ENCODE results near the gene CNTNAP2.

Gene CNTNAP2

DNA sequence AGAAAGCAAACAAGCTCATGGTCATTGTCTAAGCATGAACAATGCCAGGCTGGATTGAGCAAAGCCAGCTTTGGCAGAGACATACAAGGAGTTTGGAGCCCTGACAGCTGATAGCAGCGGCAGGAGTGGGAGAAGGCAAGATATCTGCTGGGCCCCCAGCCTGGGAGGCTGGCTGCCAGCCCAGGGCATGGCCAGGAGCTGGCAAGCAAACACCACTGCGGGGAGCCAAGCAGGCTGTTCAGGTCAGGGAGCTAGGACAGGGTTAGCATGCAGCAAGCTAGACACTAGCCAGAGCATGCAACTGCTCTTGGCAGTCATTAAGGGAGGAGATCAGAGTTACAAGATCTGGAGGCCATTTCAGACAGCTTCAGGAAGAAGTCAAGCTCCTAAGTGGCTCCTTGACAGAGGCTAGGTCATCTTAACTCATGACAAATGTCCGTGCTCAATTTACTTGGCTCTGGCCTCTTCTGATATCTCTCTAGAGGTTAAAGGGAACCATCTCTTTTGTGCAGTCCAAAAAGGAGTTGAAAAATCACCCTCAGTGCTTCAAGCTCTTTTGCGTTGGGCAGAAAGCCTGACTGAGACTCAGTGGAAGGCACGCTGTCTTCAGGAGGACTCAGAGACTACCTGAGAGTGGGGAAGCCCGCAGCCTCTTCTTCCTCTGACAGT is 2037.1 kb downstream of the CNTNAP2 start:
- CTCF ChIA-PET, result interaction anchor here (1.0 to 1.2 kb wide), 2 partner anchors 9 to 11 kb away, joined by 3 to 6 read pairs; no protein-coding TSS in a partner anchor

GRCh38 chr7:148155000-148155399 is 2038.4 kb downstream of the CNTNAP2 start:
- POLR2A ChIA-PET, result no interaction called here
- DNase-seq (ENCODE audit: extremely low spot score), result no peak
- no peak for TF ChIP-seq FOXM1 (IDR thresholded peaks at IDR 0.05; ENCODE audit: borderline replicate concordance)
- no peak for TF ChIP-seq FOXA1 (IDR thresholded peaks at IDR 0.05)
- TF ChIP-seq FOXK2 (IDR thresholded peaks at IDR 0.05), result no peak
- CTCF ChIA-PET, result no interaction called here

More for the DNA sequence above, 2037.1 kb downstream of the CNTNAP2 start:
- no peak for DNase-seq (ENCODE audit: extremely low spot score)
- POLR2A ChIA-PET, result no interaction called here
- no peak for TF ChIP-seq NFRKB (IDR thresholded peaks at IDR 0.05)

GRCh38 chr7:148155826-148156225 is 2039.2 kb downstream of the CNTNAP2 start:
- no peak for DNase-seq (ENCODE audit: extremely low spot score)
- no peak for TF ChIP-seq LEF1 (IDR thresholded peaks at IDR 0.05; ENCODE audit: borderline replicate concordance)
- TF ChIP-seq SP1 (IDR thresholded peaks at IDR 0.05), result no peak
- no peak for TF ChIP-seq ARNT (IDR thresholded peaks at IDR 0.05)
- no peak for TF ChIP-seq FOXM1 (IDR thresholded peaks at IDR 0.05; ENCODE audit: borderline replicate concordance)
- TF ChIP-seq HDGF (IDR thresholded peaks at IDR 0.05; ENCODE audit: borderline replicate concordance), result no peak
- TF ChIP-seq FOXA1 (IDR thresholded peaks at IDR 0.05), result no peak
- POLR2A ChIA-PET, result no interaction called here
- CTCF ChIA-PET, result no interaction called here

GRCh38 chr7:148156233-148156632 is 2039.6 kb downstream of the CNTNAP2 start:
- POLR2A ChIA-PET, result no interaction called here
- CTCF ChIA-PET, result no interaction called here
- no peak for DNase-seq (ENCODE audit: extremely low spot score)
- TF ChIP-seq NFRKB (IDR thresholded peaks at IDR 0.05) (no peak), LEF1 (IDR thresholded peaks at IDR 0.05; ENCODE audit: borderline replicate concordance) (no peak), FOXA1 (IDR thresholded peaks at IDR 0.05) (no peak), SP1 (IDR thresholded peaks at IDR 0.05) (no peak), TARDBP (IDR thresholded peaks at IDR 0.05) (no peak), ZNF384 (IDR thresholded peaks at IDR 0.05) (no peak), BHLHE40 (IDR thresholded peaks at IDR 0.05; ENCODE audit: borderline replicate concordance) (no peak), HDGF (IDR thresholded peaks at IDR 0.05; ENCODE audit: borderline replicate concordance) (no peak), ELF4 (IDR thresholded peaks at IDR 0.05) (no peak), ARNT (IDR thresholded peaks at IDR 0.05) (no peak), SUZ12 (IDR thresholded peaks at IDR 0.05) (no peak), CTBP1 (IDR thresholded peaks at IDR 0.05; ENCODE audit: borderline replicate concordance) (no peak), FOXM1 (IDR thresholded peaks at IDR 0.05; ENCODE audit: borderline replicate concordance) (no peak), L3MBTL2 (conservative IDR thresholded peaks at IDR 0.05) (no peak)

GRCh38 chr7:148159331-148159730 is 2042.7 kb downstream of the CNTNAP2 start:
- ChIA-PET CTCF (no interaction called here), POLR2A (no interaction called here)
- TF ChIP-seq SP1 (IDR thresholded peaks at IDR 0.05) (no peak), HDGF (IDR thresholded peaks at IDR 0.05; ENCODE audit: borderline replicate concordance) (no peak), LEF1 (IDR thresholded peaks at IDR 0.05; ENCODE audit: borderline replicate concordance) (no peak), FOXA1 (IDR thresholded peaks at IDR 0.05) (no peak), FOXK2 (IDR thresholded peaks at IDR 0.05) (no peak)

GRCh38 chr7:148161776-148162175 is 2045.2 kb downstream of the CNTNAP2 start:
- ChIA-PET CTCF (interaction anchor here (1.5 kb wide), 1 partner anchor 80 kb away, joined by 4 read pairs; no protein-coding TSS in a partner anchor), POLR2A (no interaction called here)
- TF ChIP-seq TARDBP (IDR thresholded peaks at IDR 0.05), result no peak
- TF ChIP-seq FOXA1 (IDR thresholded peaks at IDR 0.05), result no peak
- TF ChIP-seq ZNF384 (IDR thresholded peaks at IDR 0.05), result no peak
- no peak for TF ChIP-seq FOXK2 (IDR thresholded peaks at IDR 0.05)
- no peak for TF ChIP-seq NFRKB (IDR thresholded peaks at IDR 0.05)
- no peak for TF ChIP-seq BHLHE40 (IDR thresholded peaks at IDR 0.05; ENCODE audit: borderline replicate concordance)
- TF ChIP-seq CTBP1 (IDR thresholded peaks at IDR 0.05; ENCODE audit: borderline replicate concordance), result no peak
- TF ChIP-seq ELF4 (IDR thresholded peaks at IDR 0.05), result no peak
- TF ChIP-seq LEF1 (IDR thresholded peaks at IDR 0.05; ENCODE audit: borderline replicate concordance), result no peak
- TF ChIP-seq FOXM1 (IDR thresholded peaks at IDR 0.05; ENCODE audit: borderline replicate concordance), result no peak
- TF ChIP-seq, protein P1, sequence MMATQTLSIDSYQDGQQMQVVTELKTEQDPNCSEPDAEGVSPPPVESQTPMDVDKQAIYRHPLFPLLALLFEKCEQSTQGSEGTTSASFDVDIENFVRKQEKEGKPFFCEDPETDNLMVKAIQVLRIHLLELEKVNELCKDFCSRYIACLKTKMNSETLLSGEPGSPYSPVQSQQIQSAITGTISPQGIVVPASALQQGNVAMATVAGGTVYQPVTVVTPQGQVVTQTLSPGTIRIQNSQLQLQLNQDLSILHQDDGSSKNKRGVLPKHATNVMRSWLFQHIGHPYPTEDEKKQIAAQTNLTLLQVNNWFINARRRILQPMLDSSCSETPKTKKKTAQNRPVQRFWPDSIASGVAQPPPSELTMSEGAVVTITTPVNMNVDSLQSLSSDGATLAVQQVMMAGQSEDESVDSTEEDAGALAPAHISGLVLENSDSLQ (IDR thresholded peaks at IDR 0.05), result no peak
- TF ChIP-seq ARNT (IDR thresholded peaks at IDR 0.05), result no peak
- TF ChIP-seq HDGF (IDR thresholded peaks at IDR 0.05; ENCODE audit: borderline replicate concordance), result no peak
- no peak for TF ChIP-seq SUZ12 (IDR thresholded peaks at IDR 0.05)
- TF ChIP-seq SP1 (IDR thresholded peaks at IDR 0.05), result no peak
- no peak for TF ChIP-seq L3MBTL2 (conservative IDR thresholded peaks at IDR 0.05)
- DNase-seq (ENCODE audit: extremely low spot score), result no peak

More at GRCh38 chr7:148159331-148159730, 2042.7 kb downstream of the CNTNAP2 start:
- no peak for DNase-seq (ENCODE audit: extremely low spot score)

GRCh38 chr7:148162808-148163207 is 2046.2 kb downstream of the CNTNAP2 start:
- ChIA-PET CTCF (interaction anchor here (0.9 to 1.2 kb wide), 4 partner anchors 20 to 100 kb away, joined by 3 read pairs; no protein-coding TSS in a partner anchor), POLR2A (no interaction called here)
- TF ChIP-seq CTBP1 (IDR thresholded peaks at IDR 0.05; ENCODE audit: borderline replicate concordance) (no peak), FOXA1 (IDR thresholded peaks at IDR 0.05) (no peak), NFRKB (IDR thresholded peaks at IDR 0.05) (no peak), ELF4 (IDR thresholded peaks at IDR 0.05) (no peak), TARDBP (IDR thresholded peaks at IDR 0.05) (no peak), FOXK2 (IDR thresholded peaks at IDR 0.05) (no peak), BHLHE40 (IDR thresholded peaks at IDR 0.05; ENCODE audit: borderline replicate concordance) (no peak), FOXM1 (IDR thresholded peaks at IDR 0.05; ENCODE audit: borderline replicate concordance) (no peak), SP1 (IDR thresholded peaks at IDR 0.05) (no peak), ZNF384 (IDR thresholded peaks at IDR 0.05) (no peak), L3MBTL2 (conservative IDR thresholded peaks at IDR 0.05) (no peak)
- TF ChIP-seq, protein P1 (IDR thresholded peaks at IDR 0.05), result no peak
- no peak for DNase-seq (ENCODE audit: extremely low spot score)
